Spleen (tissue), 7 donors: ENCODE measurements around the gene CDK8.

Experiments
- POLR2A ChIP-seq, 3 donors: fragments of 450-650 bp; IDR thresholded peaks; one replicate each; pipeline ENCODE4 v1.5.1; 2017; ENCODE audit warnings: antibody characterized with exemption in 3 of 3, mild to moderate bottlenecking in 1 of 3
- POLR2AphosphoS5 ChIP-seq, 3 donors: sonication (generic); formaldehyde crosslinking; IDR thresholded peaks; one replicate each; pipeline ENCODE4 v1.5.1; 2017; ENCODE audit warnings: antibody characterized with exemption in 3 of 3
- TF ChIP-seq, protein P1 (sequence below), 11 experiments: fragments of 200-600 bp in 7 of 11; fragments of 450-650 bp in 4 of 11; sonication (generic) in 4 of 11; IDR thresholded peaks in 8 of 11; conservative IDR thresholded peaks in 3 of 11; 1 replicate in 7 of 11; 2 replicates in 4 of 11; pipeline versions ENCODE4 v1.4.0 to v1.8.0; 2016 to 2021; ENCODE audit warnings: antibody characterized with exemption in 11 of 11, inconsistent platforms in 4 of 11, mild to moderate bottlenecking in 1 of 11
- donor health status: DM: no; HTN: no; CAD: no; lungs with moderate emphysema.
- donor health status: DM: no; HTN: no; CAD: no.
- donor health status: DM: no; HTN: no; CAD: no.

DNA sequence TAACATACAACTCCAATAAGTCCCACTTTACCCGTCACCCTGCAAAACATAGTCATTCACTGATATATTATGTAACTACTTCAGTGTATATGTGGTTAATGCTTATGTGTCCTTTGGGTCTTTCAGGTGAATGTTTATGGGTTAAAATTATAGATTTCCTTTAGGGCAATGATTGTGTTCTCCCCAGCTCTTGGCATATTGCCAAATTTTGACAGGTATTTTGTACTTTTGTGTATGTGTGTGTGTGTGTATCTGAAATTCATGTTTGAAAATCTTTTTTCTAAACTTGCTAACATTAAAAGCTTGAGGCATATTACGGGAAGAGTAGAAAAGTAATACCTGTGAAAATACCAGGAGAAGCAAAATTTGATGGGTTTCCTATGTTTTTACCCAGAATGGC is 8.2 kb downstream of the CDK8 start:
- TF ChIP-seq, protein P1, sequence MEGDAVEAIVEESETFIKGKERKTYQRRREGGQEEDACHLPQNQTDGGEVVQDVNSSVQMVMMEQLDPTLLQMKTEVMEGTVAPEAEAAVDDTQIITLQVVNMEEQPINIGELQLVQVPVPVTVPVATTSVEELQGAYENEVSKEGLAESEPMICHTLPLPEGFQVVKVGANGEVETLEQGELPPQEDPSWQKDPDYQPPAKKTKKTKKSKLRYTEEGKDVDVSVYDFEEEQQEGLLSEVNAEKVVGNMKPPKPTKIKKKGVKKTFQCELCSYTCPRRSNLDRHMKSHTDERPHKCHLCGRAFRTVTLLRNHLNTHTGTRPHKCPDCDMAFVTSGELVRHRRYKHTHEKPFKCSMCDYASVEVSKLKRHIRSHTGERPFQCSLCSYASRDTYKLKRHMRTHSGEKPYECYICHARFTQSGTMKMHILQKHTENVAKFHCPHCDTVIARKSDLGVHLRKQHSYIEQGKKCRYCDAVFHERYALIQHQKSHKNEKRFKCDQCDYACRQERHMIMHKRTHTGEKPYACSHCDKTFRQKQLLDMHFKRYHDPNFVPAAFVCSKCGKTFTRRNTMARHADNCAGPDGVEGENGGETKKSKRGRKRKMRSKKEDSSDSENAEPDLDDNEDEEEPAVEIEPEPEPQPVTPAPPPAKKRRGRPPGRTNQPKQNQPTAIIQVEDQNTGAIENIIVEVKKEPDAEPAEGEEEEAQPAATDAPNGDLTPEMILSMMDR (IDR thresholded peaks at IDR 0.05 in 8 of 11, conservative IDR thresholded peaks at IDR 0.05 in 3 of 11) = no peak
- no peak for TF ChIP-seq POLR2AphosphoS5 (IDR thresholded peaks at IDR 0.05)
- TF ChIP-seq POLR2A (IDR thresholded peaks at IDR 0.05) = no peak
